OCI-LY1 (cell line): ENCODE measurements around the gene SMCO3.

ENCODE experiments used
- H2AFZ ChIP-seq: fragments of 200-600 bp; sonication (generic), shearing (Covaris generic); 2 replicates; pipeline ENCODE4 v1.6.0; 2014; ENCODE audit warnings: antibody characterized with exemption, mild to moderate bottlenecking, low read length
- H3F3A ChIP-seq: fragments of 200-600 bp; sonication (generic), shearing (Covaris generic); 2 replicates; pipeline ENCODE4 v1.6.0; 2014; ENCODE audit warnings: mild to moderate bottlenecking, antibody characterized with exemption, low read length, moderate library complexity; ENCODE audit not compliant: insufficient read depth
- H3K27ac ChIP-seq: fragments of 200-600 bp; sonication (generic); 2 replicates; pipeline ENCODE4 v1.5.1; 2014; ENCODE audit warnings: low read length, mixed run types, mild to moderate bottlenecking, low read depth; ENCODE audit not compliant: poor library complexity, severe bottlenecking
- H3K27me3 ChIP-seq: fragments of 200-600 bp; sonication (generic); 2 replicates; pipeline ENCODE4 v1.6.0; 2014; ENCODE audit warnings: antibody characterized with exemption, mild to moderate bottlenecking, low read length, moderate library complexity; ENCODE audit not compliant: insufficient read depth
- H3K36me3 ChIP-seq: fragments of 200-600 bp; sonication (generic); 2 replicates; pipeline ENCODE4 v1.6.1; 2014; ENCODE audit warnings: mild to moderate bottlenecking, antibody characterized with exemption, low read length, moderate library complexity, mixed read lengths; ENCODE audit not compliant: insufficient read depth
- H3K4me1 ChIP-seq: fragments of 200-600 bp; sonication (generic); 2 replicates; pipeline ENCODE4 v1.5.1; 2014; ENCODE audit warnings: mild to moderate bottlenecking, low read length, moderate library complexity; ENCODE audit not compliant: insufficient read depth, severe bottlenecking
- H3K4me2 ChIP-seq: fragments of 200-600 bp; sonication (generic), shearing (Covaris generic); 2 replicates; pipeline ENCODE4 v1.6.1; 2014; ENCODE audit warnings: low read length
- H3K4me3 ChIP-seq: fragments of 200-600 bp; sonication (generic); 2 replicates; pipeline ENCODE4 v1.5.1; 2014; ENCODE audit warnings: low read length, low read depth, mild to moderate bottlenecking, mixed read lengths; ENCODE audit not compliant: poor library complexity, severe bottlenecking
- H3K79me2 ChIP-seq: fragments of 200-600 bp; shearing (Covaris generic); 2 replicates; pipeline ENCODE4 v1.6.1; 2016; ENCODE audit warnings: mixed run types, low read length, mixed read lengths; ENCODE audit not compliant: insufficient read depth
- H3K9ac ChIP-seq: fragments of 200-600 bp; sonication (generic), shearing (Covaris generic); 2 replicates; pipeline ENCODE4 v1.6.1; 2014; ENCODE audit warnings: mild to moderate bottlenecking, low read length, mixed read lengths
- H3K9me2 ChIP-seq: fragments of 200-600 bp; sonication (generic), shearing (Covaris generic); 2 replicates; pipeline ENCODE4 v1.6.1; 2014; ENCODE audit warnings: low read depth, mild to moderate bottlenecking, low read length, mixed read lengths
- H3K9me3 ChIP-seq: fragments of 200-600 bp; shearing (Covaris generic); 2 replicates; pipeline ENCODE4 v1.6.1; 2014; ENCODE audit warnings: low read length, mixed read lengths
- H4K20me1 ChIP-seq: fragments of 200-600 bp; sonication (generic), shearing (Covaris generic); 2 replicates; pipeline ENCODE4 v1.6.0; 2016; ENCODE audit warnings: mild to moderate bottlenecking, low read length; ENCODE audit not compliant: insufficient read depth
- CTCF ChIP-seq: fragments of 200-600 bp; sonication (generic), shearing (Covaris generic); IDR thresholded peaks from 2 replicates; pipeline ENCODE4 v1.5.1; 2017; ENCODE audit warnings: mild to moderate bottlenecking, antibody characterized with exemption, low read length, moderate library complexity, mixed read lengths
- EZH2 ChIP-seq: fragments of 200-600 bp; sonication (generic), shearing (Covaris generic); IDR thresholded peaks from 2 replicates; pipeline ENCODE4 v1.8.0; 2017; ENCODE audit warnings: borderline replicate concordance, mixed run types, mild to moderate bottlenecking, antibody characterized with exemption, low read length, moderate library complexity, mixed read lengths

The SMCO3 gene

GRCh38 chr12:14825256-14825655, 11.3 kb upstream of the SMCO3 start:
- no peaks in the 10 kb centered on the region for H3K79me2 ChIP-seq
- no peak overlapping the region for H2AFZ ChIP-seq
- no peaks in the 10 kb centered on the region for H3K4me1 ChIP-seq
- no peaks in the 10 kb centered on the region for H3F3A ChIP-seq
- no peaks in the 10 kb centered on the region for H3K36me3 ChIP-seq
- no peaks in the 10 kb centered on the region for H4K20me1 ChIP-seq
- no peaks in the 10 kb centered on the region for H3K9me3 ChIP-seq
- H3K9me2 ChIP-seq = no peaks in the 10 kb centered on the region
- no peaks in the 10 kb centered on the region for H3K27me3 ChIP-seq
- H3K4me2 ChIP-seq = no peak overlapping the region
- no peak overlapping the region for H3K27ac ChIP-seq
- H3K9ac ChIP-seq = no peak overlapping the region
- no peak for TF ChIP-seq EZH2
- H3K4me3 ChIP-seq = no peak overlapping the region

DNA sequence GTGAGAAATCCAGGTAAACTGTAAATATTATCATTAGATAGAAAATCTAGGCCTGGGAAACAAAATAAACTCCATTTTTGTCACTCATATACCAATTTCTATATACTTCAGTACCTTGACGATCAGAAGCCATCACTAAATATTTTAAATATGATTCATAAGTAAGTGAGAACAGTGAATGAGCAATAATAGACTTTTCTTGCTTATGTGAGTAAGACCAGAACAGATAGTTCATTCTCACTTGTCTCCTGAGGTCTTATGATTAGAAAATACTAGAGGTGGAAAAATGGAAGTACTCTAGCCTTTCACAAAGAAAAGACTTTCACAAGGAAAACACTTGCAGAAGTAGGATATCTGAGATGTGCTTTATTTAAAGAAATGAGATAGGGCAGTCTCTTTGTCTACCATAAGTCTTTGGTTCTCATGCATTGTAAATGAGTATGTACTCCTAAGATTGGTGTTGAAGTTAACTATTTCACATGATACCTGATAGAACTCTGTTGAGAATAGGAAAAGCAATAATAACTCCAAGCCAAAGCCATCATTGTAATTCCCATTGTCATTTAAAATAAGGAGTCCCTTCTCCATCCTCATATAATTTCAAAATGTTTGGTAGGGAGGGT, 10.1 kb upstream of the SMCO3 start:
- no peak overlapping the region for H3K4me2 ChIP-seq
- no peaks in the 10 kb centered on the region for H3K79me2 ChIP-seq
- no peak overlapping the region for H2AFZ ChIP-seq
- H3K9me3 ChIP-seq = no peaks in the 10 kb centered on the region
- H3K4me3 ChIP-seq = no peak overlapping the region
- no peaks in the 10 kb centered on the region for H3K9me2 ChIP-seq
- H4K20me1 ChIP-seq = no peaks in the 10 kb centered on the region
- no peaks in the 10 kb centered on the region for H3F3A ChIP-seq
- H3K27ac ChIP-seq = no peak overlapping the region
- H3K27me3 ChIP-seq = no peaks in the 10 kb centered on the region
- no peak overlapping the region for H3K9ac ChIP-seq
- H3K4me1 ChIP-seq = no peaks in the 10 kb centered on the region
- TF ChIP-seq CTCF (no peak), EZH2 (no peak)
- H3K36me3 ChIP-seq = no peaks in the 10 kb centered on the region

GRCh38 chr12:14811486-14811885, 2.5 kb downstream of the SMCO3 start:
- no peak overlapping the region for H2AFZ ChIP-seq
- no peak overlapping the region for H3K4me2 ChIP-seq
- no peaks in the 10 kb centered on the region for H3K79me2 ChIP-seq
- H3K9me3 ChIP-seq = no peaks in the 10 kb centered on the region
- TF ChIP-seq EZH2 (no peak), CTCF (no peak)
- H3K27ac ChIP-seq = no peak overlapping the region
- H4K20me1 ChIP-seq = no peaks in the 10 kb centered on the region
- H3K36me3 ChIP-seq = no peaks in the 10 kb centered on the region
- H3K4me1 ChIP-seq = peaks cover 7% of the 10 kb centered on the region
- H3K9ac ChIP-seq = no peak overlapping the region
- H3K27me3 ChIP-seq = no peaks in the 10 kb centered on the region
- H3K9me2 ChIP-seq = no peaks in the 10 kb centered on the region
- H3F3A ChIP-seq = no peaks in the 10 kb centered on the region
- no peak overlapping the region for H3K4me3 ChIP-seq

- Histone ChIP-seq H2AFZ (no peak overlapping the region), H3K27ac (no peak overlapping the region), H3K27me3 (no peaks in the 10 kb centered on the region), H3K9ac (no peak overlapping the region), H3K4me3 (no peak overlapping the region), H3K4me2 (no peak overlapping the region), H4K20me1 (no peaks in the 10 kb centered on the region), H3K9me2 (no peaks in the 10 kb centered on the region), H3K4me1 (peaks cover 7% of the 10 kb centered on the region), H3K79me2 (no peaks in the 10 kb centered on the region), H3K36me3 (no peaks in the 10 kb centered on the region), H3F3A (no peaks in the 10 kb centered on the region), H3K9me3 (no peaks in the 10 kb centered on the region)
- no peak for TF ChIP-seq EZH2
- TF ChIP-seq CTCF = peak; percentile 24; the same call in 1 of the 2 replicates
Measured at GRCh38 chr12:14810953-14811483, 3.0 kb downstream of the SMCO3 start.
